HAP-1 (cell line): ENCODE measurements around the gene POLR3A.

Experiments
- DNase-seq, 2 experiments: peaks; one replicate each; pipeline ENCODE4 v3.0.0-alpha.2; 2016 to 2020; ENCODE audit warnings: low spot score in 2 of 2
- H3K27me3 ChIP-seq: fragments of 250-450 bp; sonication (Bioruptor Pico); 2 replicates; pipeline ENCODE4 v1.5.1; 2020; ENCODE audit warnings: low read depth, mild to moderate bottlenecking, moderate library complexity
- H3K36me3 ChIP-seq: fragments of 250-450 bp; sonication (Bioruptor Pico); replicated peaks from 2 replicates; pipeline ENCODE4 v1.5.1; 2020; ENCODE audit warnings: mild to moderate bottlenecking
- H3K4me1 ChIP-seq: fragments of 250-450 bp; sonication (Bioruptor Pico); 2 replicates; pipeline ENCODE4 v1.5.1; 2020; ENCODE audit warnings: mild to moderate bottlenecking
- H3K4me3 ChIP-seq: fragments of 250-450 bp; sonication (Bioruptor Pico); 2 replicates; pipeline ENCODE4 v1.5.1; 2020; ENCODE audit warnings: mild to moderate bottlenecking, moderate library complexity
- H3K9me3 ChIP-seq: fragments of 250-450 bp; sonication (Bioruptor Pico); 2 replicates; pipeline ENCODE4 v1.5.1; 2020; ENCODE audit warnings: mild to moderate bottlenecking, moderate library complexity
- in situ Hi-C: fragments of 300-500 bp; cut with MboI; formaldehyde crosslinking; loops from 3 replicates; pipeline ENCODE4 v1.14.3; 2020; ENCODE audit warnings: low sequenced_read_pairs, inconsistent platforms, mixed read lengths

POLR3A gene

DNA sequence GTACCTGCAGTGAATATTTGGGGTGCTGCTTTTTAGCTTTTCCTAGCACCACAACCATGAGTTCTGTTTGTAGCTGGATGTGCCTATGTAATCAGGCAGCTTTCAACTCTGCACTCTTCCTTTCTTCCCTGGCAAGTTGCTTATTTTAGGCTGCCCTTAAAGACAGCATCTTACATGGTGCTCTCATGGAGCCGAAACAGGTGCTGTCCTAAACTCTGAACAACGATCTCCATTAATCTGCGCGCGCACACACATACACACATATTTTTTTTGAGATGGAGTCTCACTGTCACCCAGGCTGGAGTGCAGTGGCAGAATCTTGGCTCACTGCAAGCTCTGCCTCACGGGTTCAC, 13.4 kb upstream of the POLR3A start:
- H3K4me1 ChIP-seq = peaks cover 10% of the 10 kb centered on the region

DNA sequence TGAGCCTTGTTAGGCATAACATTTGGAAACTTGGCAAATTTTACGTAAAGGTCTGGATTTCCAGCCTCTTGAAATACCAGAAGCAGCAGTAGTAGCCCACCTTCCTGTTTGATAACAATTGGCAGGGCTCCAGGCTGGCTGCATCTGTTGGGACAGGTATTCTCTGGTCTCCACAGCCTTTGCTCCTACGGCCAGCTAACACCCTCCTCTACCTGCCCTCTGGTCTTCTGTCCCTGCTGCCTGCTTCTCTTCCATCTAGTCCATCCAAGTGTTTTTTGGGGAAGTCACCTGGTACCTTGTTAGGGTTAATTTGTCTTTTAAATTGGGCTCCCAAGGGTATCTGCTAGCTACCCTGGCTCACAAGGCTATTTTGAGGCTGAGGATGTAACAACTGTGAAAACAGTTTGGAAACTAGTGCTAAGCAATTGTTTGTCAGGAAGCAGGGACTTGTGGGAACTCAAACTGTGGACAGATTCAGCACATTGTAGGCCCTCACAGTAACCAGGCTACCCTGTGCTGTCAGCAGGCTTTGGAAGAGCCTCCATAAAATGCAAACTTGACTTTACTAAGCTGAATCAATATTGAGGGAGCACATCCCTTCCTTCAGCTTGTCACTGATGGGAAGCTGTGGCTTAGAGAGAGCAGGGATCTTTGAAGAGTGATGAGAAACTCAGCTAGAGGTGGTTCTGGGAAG, 12.9 kb upstream of the POLR3A start:
- H3K4me1 ChIP-seq = peaks cover 13% of the 10 kb centered on the region
- DNase-seq = no peak
- peaks cover 58% of the 10 kb centered on the region for H3K36me3 ChIP-seq
- no peaks in the 10 kb centered on the region for H3K9me3 ChIP-seq
- no peaks in the 10 kb centered on the region for H3K27me3 ChIP-seq
- in situ Hi-C loops = loop anchor here (5.0 to 25.0 kb wide), 3 partner anchors 263 to 1160 kb away; no protein-coding TSS in a partner anchor
- H3K4me3 ChIP-seq = no peak overlapping the region

More for the DNA sequence above, 13.4 kb upstream of the POLR3A start:
- H3K27me3 ChIP-seq = no peaks in the 10 kb centered on the region
- in situ Hi-C loops = loop anchor here (5.0 to 25.0 kb wide), 3 partner anchors 262 to 1160 kb away; no protein-coding TSS in a partner anchor
- H3K9me3 ChIP-seq = no peaks in the 10 kb centered on the region
- DNase-seq = no peak
- H3K4me3 ChIP-seq = no peak overlapping the region
- peaks cover 53% of the 10 kb centered on the region for H3K36me3 ChIP-seq

DNA sequence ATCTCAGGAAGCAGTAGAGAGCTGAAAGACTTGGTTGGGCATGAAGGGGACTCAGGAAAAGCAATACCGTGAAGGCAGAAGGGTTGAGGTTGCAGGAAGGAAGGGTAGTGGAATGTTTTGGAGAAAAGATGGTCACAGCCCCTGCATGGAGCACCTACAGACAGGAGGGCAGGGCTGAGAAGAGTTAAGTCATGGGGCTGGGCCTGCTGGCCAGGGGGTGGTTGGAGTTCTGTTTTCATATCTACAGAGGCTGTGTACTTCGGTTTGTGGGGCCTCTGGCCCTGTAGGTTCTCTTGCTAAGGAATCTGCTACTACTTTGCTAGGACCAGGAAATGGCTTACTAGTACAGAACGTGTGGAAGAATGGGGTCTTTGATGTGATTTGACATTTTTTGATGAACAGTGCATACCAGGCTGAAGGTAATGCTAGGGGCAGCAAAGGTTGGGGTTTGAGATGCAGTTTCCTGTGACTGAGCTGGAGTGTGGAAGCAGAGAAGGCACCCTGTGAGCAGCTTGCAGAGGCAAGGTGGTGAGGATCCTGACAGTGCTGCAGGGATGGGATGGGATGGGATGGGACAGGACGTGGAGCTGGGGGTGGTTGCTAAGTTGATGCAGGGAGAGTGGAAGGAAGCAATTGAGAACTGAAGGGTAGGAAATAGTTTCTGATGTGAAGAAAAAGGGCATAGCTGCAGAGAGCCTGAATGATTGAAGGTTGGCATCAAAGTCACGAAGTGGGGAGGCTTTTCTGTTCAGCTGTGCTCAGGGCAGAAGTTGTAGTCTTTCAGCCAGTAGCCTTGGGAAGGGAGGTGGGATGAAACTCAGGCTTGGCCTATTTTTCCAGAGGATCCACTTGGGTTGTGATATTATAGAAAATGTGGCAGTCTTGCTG, 12.1 kb upstream of the POLR3A start:
- no peaks in the 10 kb centered on the region for H3K27me3 ChIP-seq
- no peak overlapping the region for H3K4me3 ChIP-seq
- in situ Hi-C loops = loop anchor here (5.0 to 25.0 kb wide), 3 partner anchors 263 to 1161 kb away; no protein-coding TSS in a partner anchor
- H3K36me3 ChIP-seq = peaks cover 66% of the 10 kb centered on the region
- peaks cover 20% of the 10 kb centered on the region for H3K4me1 ChIP-seq
- no peak for DNase-seq
- H3K9me3 ChIP-seq = no peaks in the 10 kb centered on the region

DNA sequence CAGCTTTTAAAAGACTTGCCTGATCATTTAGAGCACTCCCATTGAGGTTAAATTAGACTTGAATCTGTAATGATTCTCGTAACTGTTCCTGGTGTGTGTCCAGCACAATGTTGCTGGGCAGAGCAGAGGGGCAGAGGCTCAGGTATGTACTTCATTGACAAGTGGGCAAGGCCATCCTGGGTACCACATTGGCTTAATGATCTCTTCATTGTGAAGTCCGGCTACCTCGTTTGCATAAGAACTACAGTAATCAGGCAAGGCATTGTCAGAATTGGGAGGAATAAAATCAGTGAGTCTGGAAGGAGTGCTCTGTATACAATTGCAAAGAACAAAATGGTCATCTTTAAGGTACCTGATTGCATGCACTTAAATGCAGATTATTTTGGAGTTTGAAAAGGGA, 10.4 kb upstream of the POLR3A start:
- Histone ChIP-seq H3K4me1 (peaks cover 36% of the 10 kb centered on the region), H3K4me3 (no peak overlapping the region), H3K9me3 (no peaks in the 10 kb centered on the region), H3K27me3 (no peaks in the 10 kb centered on the region), H3K36me3 (peaks cover 83% of the 10 kb centered on the region)
- in situ Hi-C loops = loop anchor here (5.0 to 25.0 kb wide), 3 partner anchors 265 to 1163 kb away; no protein-coding TSS in a partner anchor
- DNase-seq = peak in 1 of 2 experiments; percentile 21

DNA sequence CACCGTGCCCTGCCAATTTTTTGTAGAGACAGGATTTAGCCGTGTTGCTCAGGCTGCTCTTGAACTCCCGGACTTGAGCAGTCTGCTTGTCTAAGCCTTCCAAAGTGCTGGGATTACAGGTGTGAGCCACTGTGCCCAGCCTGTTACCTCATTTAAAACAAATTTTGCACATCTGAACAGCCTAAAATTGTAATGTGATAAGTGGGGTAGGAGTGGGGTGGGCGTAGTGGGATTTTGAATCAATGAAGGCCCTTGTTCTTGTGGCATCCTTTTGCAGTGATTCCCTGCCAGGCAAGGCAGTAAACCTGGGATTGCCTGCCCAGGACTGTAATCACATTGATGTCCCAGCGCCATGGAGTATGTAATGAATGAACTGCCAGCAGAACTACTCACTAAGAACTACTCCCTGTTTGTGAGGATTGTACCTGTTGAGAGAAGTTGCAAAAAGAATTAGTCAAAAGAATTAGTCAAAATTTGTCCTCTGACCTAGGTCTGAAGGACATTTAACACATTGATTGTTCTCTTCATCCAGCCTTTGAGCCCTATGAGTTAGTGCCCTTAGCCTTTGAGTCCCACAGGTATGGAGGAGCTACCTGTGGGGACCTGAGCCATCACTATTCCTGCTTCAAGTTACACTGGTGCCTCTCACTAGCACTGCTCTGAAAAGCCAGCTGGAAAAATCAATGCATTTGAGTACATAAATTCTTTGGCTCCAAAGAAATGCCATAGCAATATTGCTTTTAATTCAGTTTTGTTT, 9.7 kb upstream of the POLR3A start:
- Histone ChIP-seq H3K9me3 (no peaks in the 10 kb centered on the region), H3K27me3 (no peaks in the 10 kb centered on the region), H3K4me3 (no peak overlapping the region), H3K4me1 (peaks cover 36% of the 10 kb centered on the region), H3K36me3 (peaks cover 87% of the 10 kb centered on the region)
- in situ Hi-C loops = loop anchor here (25.0 kb wide), 1 partner anchor 1048 kb away; no protein-coding TSS in a partner anchor
- DNase-seq = no peak

DNA sequence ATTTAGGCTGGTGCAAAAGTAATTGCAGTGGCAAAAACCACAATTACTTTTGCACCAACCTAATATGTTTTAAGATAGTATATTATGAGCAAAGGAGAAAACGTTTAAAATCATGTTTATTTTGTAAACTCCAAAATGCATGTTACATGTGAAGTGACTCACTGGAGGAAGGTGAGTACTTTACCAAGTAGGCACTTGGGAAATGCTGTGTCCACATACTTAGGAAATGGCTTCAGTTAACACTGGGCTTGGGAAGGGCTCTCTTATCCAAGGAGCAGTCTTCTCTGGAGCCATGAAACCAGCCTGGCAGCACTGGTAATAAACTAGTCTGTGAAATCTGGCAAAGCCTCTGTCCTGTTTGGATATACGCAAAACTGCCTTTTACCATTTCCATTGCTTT, 8.8 kb upstream of the POLR3A start:
- Histone ChIP-seq H3K36me3 (peaks cover 87% of the 10 kb centered on the region), H3K9me3 (no peaks in the 10 kb centered on the region), H3K27me3 (no peaks in the 10 kb centered on the region), H3K4me1 (peaks cover 38% of the 10 kb centered on the region), H3K4me3 (no peak overlapping the region)
- in situ Hi-C loops = loop anchor here (25.0 kb wide), 1 partner anchor 1049 kb away; no protein-coding TSS in a partner anchor
- DNase-seq = no peak

DNA sequence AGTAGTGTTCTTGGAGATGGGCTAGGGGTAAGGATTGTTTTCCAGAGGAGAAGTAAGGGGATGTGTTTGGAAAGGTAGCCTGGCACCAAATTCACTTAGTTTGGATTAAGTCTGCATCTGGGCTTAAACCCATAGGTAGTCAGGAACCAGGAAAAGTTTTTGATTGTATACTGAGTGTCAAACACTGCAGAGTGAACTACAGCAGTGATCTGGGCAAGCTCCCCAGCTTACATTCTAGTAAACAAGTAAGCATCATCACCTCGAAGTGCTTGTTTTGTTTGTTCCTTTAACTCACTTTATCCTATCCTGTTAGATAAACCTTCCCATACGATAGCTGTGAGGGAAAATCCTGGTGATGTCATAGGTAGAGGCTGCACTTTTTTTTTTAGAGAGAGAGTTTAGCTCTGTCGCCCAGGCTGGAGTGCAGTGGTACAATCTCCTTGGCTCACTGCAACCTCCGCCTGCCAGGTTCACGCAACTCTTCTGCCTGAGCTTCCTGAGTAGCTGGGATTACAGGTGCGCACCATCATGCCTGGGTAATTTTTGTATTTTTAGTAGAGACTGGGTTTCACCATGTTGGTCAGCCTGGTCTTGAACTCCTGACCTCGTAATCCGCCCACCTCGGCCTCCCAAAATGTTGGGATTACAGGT, 6.7 kb upstream of the POLR3A start:
- peak overlapping the region; percentile 94 for H3K4me3 ChIP-seq
- no peaks in the 10 kb centered on the region for H3K27me3 ChIP-seq
- H3K4me1 ChIP-seq = peaks cover 38% of the 10 kb centered on the region
- peaks cover 68% of the 10 kb centered on the region for H3K36me3 ChIP-seq
- in situ Hi-C loops = loop anchor here (25.0 kb wide), 1 partner anchor 1051 kb away; no protein-coding TSS in a partner anchor
- no peak for DNase-seq
- no peaks in the 10 kb centered on the region for H3K9me3 ChIP-seq

DNA sequence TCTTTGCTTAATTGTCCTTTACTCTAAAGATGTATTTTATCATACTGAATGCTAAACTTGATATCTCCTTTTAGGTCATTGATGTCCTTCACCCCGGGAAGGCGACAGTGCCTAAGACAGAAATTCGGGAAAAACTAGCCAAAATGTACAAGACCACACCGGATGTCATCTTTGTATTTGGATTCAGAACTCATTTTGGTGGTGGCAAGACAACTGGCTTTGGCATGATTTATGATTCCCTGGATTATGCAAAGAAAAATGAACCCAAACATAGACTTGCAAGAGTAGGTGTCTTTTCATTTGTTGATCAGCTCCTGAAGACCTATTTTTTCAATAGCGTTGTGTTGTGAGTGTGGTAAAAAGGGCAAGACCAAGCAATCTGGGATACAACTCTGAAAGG, 6.1 kb upstream of the POLR3A start:
- Histone ChIP-seq H3K36me3 (peaks cover 62% of the 10 kb centered on the region), H3K27me3 (no peaks in the 10 kb centered on the region), H3K4me1 (peaks cover 38% of the 10 kb centered on the region), H3K4me3 (peak overlapping the region; percentile 94), H3K9me3 (no peaks in the 10 kb centered on the region)
- in situ Hi-C loops = loop anchor here (25.0 kb wide), 1 partner anchor 1052 kb away; no protein-coding TSS in a partner anchor
- no peak for DNase-seq

DNA sequence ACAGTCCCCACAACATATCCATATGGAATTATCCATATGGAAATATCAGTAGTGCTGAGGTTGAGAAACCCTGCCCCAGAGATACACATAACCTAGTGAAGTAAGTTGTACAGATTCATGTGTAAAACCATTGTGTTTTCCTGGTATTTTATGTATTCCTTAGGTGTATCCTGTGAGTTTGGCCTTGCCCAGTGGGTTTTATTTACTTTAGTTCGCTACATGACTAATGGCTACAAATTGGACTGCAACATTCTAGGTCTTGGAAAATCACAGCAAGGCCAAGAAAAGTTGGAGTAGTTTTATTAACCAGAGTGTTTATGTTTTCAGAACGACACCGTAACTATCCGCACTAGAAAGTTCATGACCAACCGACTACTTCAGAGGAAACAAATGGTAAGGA, 5.7 kb upstream of the POLR3A start:
- Histone ChIP-seq H3K4me3 (peak overlapping the region; percentile 94), H3K4me1 (peaks cover 40% of the 10 kb centered on the region)
- in situ Hi-C loops = loop anchor here (25.0 kb wide), 1 partner anchor 1052 kb away; no protein-coding TSS in a partner anchor

DNA sequence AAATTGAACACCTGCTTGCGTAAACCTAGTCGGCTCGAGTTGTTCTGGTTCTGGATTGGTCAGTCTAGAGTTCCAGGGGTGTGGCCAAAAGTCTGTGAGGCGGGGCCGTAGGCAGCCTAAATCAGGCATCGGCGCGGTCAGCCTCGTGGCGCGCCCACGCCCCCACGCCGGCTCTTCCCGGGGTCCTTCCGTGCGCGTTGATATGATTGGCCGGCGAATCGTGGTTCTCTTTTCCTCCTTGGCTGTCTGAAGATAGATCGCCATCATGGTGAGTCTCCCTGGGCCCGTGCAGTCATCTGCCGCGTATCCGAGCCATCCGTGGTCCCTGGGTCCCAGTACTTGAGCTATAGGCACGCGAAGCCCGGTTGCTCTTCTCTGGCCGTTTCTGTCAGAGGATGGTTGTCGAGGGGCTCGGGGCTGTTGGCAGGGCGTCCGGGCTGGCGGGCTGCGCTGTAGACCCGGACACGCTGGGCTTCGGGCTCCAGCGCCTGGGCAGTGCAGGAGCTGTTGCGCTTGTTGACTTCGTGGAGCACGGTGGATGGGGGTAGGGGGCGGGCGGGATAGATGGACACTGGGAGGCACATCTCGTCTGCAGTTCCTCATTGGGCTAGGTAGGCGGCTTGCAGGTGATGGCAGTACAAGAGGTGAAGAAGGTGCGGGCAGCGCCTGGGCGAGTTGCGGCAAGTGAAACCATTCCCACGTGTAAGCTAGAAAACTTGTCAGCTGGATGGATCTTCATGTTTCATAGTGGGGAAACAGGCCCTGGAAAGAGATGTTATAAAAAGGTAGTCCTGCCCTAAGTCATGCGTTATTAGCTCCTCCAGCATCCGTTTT, 4.5 kb upstream of the POLR3A start, which contains the start of gene RPS24:
RPS24 (plus strand) TSS at position 227 of the 834 bp plus-strand sequence; CDS start at position 266, 39 bp downstream.
- Histone ChIP-seq H3K4me1 (peaks cover 33% of the 10 kb centered on the region), H3K27me3 (no peaks in the 10 kb centered on the region), H3K9me3 (peaks cover 2% of the 10 kb centered on the region; the same call in 1 of the 2 replicates), H3K4me3 (peak within 1 kb of the TSS; percentile 94), H3K36me3 (peaks cover 50% of the 10 kb centered on the region)
- peak; percentile 97 for DNase-seq
- in situ Hi-C loops = loop anchor here (25.0 kb wide), 1 partner anchor 1053 kb away; no protein-coding TSS in a partner anchor

More for the DNA sequence above, 5.7 kb upstream of the POLR3A start:
- no peaks in the 10 kb centered on the region for H3K27me3 ChIP-seq
- H3K36me3 ChIP-seq = peaks cover 58% of the 10 kb centered on the region
- DNase-seq = no peak
- H3K9me3 ChIP-seq = no peaks in the 10 kb centered on the region

DNA sequence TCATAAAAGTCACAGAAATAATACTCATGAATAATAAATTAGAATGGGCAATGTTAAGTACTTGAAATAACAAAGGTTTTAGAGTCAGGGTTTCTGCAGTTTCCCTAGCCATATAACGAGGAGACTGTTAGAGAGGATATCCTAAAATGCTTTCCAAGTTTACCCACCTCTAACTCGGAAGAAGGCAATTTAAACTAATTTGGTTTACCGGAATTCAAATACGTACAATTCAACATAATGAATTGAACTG, 4.0 kb upstream of the POLR3A start:
- H3K27me3 ChIP-seq = no peaks in the 10 kb centered on the region
- H3K9me3 ChIP-seq = peaks cover 2% of the 10 kb centered on the region; the same call in 1 of the 2 replicates
- peak overlapping the region; percentile 94 for H3K4me3 ChIP-seq
- in situ Hi-C loops = loop anchor here (25.0 kb wide), 1 partner anchor 1054 kb away; no protein-coding TSS in a partner anchor
- peaks cover 33% of the 10 kb centered on the region for H3K4me1 ChIP-seq
- DNase-seq = no peak
- peaks cover 44% of the 10 kb centered on the region for H3K36me3 ChIP-seq
